GM19328 (cell line): ENCODE data around the gene FASLG.
"Not testable (repeated sequence)": the region's sequence is repeated elsewhere in the genome, so short reads cannot be mapped to it uniquely, and the experiment has no call there.

Experiments
- ATAC-seq: cut with Tn5 transposase; IDR thresholded peaks from one replicate; pipeline ENCODE4 v1.9.1; 2021; ENCODE audit warnings: mild to moderate bottlenecking, moderate library complexity; ENCODE audit not compliant: unreplicated experiment

Gene FASLG

GRCh38 chr1:172680244-172680643, 21.3 kb downstream of the FASLG start:
- no peak for ATAC-seq

GRCh38 chr1:172680733-172681275, 21.9 kb downstream of the FASLG start:
- no peak for ATAC-seq

- no peak for ATAC-seq
Observed at GRCh38 chr1:172682812-172683211, 23.9 kb downstream of the FASLG start.

- no peak for ATAC-seq
Observed at GRCh38 chr1:172686143-172686542, 27.2 kb downstream of the FASLG start.

DNA sequence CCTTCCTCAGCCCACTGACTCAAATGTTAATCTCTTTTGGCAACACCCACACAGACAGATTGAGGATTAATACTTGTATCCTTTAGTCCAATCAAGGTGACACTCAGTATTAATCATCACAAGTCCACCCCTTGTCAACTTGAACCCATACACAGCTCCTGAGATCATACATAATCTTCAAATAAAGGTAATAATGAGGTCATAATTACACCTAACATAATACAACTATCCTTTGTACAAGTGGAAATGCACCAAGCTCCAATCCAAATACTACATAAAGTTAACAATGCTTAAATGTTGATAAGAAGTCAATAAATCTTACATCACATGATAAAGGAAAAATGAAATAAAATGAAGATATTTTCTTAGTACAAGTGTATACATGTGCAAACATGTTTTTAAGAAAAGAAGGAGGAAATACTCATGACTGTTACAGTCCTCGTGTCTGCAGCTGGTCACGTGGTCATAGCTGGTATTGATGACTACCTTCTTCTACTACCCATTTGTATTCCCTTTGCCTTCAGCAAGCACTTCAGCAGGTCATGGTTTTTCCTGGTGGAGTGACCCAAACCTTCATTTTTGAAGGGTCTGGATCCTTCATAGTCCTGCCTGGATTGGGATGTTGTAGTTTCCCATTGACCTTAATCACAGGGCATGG, 29.7 kb downstream of the FASLG start:
- ATAC-seq, result not testable (repeated sequence)

DNA sequence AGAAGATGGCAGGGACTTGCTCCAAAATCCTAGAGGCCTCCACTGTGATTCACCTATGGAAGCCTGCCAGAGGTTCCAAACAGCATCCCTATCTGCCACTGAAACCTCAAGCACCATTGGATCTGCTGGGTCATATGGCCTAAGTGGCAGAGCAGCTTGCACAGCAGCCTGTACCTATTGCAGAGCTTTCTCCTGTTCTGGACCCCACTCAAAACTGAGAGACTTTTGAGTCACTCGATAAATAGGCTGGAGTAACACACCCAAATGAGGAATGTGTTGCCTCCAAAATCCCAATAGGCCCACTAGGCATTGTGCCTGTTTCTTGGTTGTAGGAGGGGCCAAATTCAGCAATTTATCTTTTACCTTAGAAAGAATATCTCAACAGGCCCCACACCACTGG, 32.0 kb downstream of the FASLG start:
- not testable (repeated sequence) for ATAC-seq

DNA sequence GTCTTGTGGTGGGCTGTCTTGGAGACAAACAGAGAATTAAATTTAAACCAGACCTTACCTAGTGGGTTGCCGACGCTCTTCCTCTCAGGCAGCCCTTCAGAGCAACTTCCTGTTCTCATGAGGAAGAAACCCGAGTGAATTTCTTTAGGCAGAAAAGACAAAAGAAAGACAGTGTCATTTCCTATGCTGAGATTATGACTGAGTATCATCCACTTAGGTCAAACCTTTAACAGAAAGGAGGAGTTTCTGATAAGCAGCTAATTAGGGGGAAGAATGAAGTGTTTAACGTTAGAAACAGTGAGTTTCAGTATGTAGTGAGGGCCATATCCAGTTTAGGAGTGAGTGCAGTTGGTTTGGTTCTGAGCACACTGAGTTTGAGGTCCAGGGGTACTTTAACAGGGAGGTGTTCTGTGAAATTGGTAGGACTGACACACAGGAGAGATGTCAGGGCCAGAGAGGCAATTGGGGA, 38.7 kb downstream of the FASLG start:
- ATAC-seq, result no peak

DNA sequence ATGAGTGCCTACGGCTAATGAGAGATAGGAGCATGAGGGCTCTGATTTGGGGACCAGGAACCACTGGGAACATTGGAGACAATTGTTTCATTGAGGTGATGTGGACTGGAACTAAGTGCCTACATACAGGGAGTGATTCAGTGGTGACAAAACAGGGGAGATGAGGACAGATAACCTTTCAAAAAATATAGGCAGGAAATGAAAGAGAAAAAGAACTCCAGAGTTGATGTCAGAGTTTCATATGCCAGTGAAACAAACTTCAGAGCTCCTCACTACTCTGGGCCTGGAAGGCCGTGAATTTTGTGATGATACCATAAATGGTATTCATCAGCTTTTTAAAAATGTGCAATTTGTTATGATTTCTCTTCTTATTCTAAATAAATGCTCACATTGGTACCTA, 39.3 kb downstream of the FASLG start:
- ATAC-seq, result no peak

DNA sequence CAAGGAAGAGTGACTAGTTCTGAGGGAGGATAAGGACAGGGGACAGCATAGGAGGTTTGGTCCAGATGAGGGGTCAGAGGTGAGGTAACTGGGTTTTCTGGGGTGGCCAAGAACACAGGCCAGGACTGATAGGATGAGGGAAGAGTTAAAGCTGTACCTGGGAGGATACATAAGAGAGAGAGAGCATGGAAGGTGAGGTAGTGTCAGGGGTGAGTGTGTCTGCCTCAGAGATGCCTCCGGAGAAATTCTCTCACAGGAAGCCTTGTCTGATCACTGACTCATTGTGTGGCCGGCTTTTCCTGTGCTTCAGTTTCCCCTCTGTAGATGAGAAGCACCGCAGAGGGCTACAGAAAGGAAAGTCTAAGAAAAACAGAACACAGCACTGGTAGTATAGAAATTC, 40.2 kb downstream of the FASLG start:
- no peak for ATAC-seq

GRCh38 chr1:172699695-172700227, 40.9 kb downstream of the FASLG start:
- ATAC-seq, result no peak

- ATAC-seq, result no peak
Observed at GRCh38 chr1:172700556-172700955, 41.7 kb downstream of the FASLG start.

DNA sequence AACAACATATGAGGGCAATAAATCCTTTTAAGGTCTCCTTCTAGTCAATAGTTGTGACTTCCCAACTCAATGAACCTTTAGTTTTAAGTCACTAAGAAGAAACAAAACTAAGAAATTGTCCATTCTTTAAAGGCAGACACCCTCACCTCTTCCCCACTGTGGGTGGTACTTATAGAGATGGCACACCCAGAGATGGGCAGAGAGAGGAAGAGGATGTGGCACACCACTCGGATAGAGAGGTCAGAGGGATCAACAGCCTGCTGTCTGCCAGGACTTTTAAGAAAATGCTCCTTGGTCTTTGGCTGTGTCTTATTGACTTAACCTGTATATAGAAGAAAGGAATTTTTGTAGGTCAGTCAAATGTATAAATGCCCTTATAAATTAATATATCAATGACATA, 45.1 kb downstream of the FASLG start:
- ATAC-seq, result no peak

DNA sequence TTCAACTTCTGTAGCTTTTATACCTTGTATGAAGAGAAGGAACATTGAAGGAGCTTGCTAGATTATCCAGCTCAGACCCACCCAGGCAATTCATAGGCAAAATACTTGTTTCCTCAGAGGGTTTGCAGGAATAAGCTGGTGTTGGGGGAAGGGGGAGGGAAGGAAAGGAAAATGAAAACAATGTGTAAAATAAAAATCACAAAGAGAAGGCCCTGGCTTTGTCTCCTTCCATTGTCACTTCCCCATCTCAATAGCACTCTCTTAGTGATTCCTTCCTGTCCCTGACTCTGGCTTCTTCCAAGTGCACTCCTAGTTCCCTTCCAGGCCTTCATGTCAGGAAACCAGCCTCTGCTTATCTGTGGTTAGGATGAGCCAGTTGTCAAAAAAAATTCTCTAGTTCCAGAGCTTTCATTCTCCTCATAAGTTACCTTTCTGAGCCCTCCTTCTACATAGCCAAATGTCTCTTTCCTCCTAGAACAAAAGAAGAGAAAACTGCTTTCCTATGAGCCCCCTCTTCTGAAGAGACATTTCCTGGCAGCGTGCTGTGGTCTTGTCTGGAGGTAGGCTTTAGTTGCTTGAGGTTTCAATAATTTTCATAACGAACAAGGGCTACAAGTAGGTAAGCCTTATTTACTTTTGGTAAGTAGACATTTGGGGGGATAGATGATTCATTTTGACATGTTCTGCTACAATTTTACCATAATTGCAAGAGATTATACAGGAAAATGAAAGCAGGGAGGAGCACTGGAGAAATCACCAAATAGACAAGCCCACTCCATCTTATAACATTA, 45.7 kb downstream of the FASLG start:
- ATAC-seq, result no peak

DNA sequence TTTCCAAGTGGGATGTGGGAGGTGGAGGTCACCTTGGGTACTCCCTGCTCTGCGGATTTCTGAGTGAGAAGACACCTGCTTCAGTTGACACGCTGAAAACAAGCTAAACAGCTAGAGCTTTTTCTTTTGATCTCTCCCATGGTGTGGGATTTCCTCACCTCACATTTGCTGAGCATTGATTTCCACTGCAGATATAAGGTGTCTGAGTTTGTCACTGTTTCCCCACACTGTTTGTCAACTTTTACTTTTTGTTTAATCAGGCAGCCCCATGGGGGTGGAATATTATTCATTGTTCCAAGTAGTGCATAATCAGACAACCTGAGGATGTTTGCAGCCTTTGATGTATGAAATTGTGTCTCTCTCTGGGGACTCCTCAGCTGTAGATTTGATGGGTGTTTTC, 49.5 kb downstream of the FASLG start:
- ATAC-seq, result no peak

DNA sequence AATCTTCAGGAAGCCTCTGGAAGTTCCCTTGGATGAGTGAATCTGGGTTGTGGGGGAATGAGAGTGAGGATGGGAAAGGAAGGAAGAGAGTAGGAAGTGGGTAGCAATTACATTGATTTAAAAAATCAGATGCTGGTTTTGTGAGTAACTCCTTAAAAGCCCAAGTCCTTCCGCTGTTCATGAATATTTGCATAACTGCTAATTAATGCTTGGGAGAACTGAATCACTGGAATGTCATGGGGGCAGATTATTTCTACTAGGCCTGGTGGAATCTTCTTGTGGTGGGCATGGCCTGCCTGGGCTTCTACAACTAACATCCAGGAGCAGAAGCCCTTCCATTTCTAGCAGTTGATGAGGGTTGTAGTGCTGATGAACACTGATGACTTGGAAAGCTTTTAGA, 52.7 kb downstream of the FASLG start:
- ATAC-seq, result no peak

DNA sequence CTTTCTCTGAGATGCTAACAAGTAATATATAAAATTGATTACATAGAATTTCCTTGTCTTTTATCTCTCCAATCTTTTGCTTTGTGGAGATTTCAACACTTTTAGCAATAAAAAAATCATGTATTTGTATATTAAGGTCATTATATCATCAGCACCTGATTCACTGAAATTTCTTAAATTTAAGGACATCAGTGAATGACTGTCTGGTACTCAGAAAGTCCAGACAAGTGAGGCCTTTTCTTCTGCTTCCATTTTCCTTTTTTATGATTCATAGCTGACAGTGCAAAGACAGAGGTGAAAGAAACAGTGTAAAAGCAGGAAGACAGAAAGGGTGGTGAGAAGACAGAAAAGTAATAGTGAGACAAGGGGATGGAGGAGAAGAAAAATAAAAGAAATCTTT, 54.6 kb downstream of the FASLG start:
- no peak for ATAC-seq
